GM19193 (cell line): ENCODE results near the gene KCNJ2.

Experiments
- POLR2A ChIP-seq: IDR thresholded peaks from 4 replicates; pipeline ENCODE4 v1.6.1; 2011; ENCODE audit not compliant: insufficient read depth, insufficient read length; ENCODE audit errors: extremely low read depth

KCNJ2 gene

GRCh38 chr17:70168977-70169708 is at the start of gene KCNJ2:
Gene KCNJ2, plus strand, starts transcription at chr17:70169532. Its CDS starts 5,508 bp downstream, at chr17:70175040.
- TF ChIP-seq POLR2A = no peak

GRCh38 chr17:70119545-70119944 is 49.8 kb upstream of the KCNJ2 start:
- no peak for TF ChIP-seq POLR2A

GRCh38 chr17:70119983-70120382 is 49.3 kb upstream of the KCNJ2 start:
- no peak for TF ChIP-seq POLR2A

- TF ChIP-seq POLR2A = no peak
Observed at GRCh38 chr17:70120425-70120824, 48.9 kb upstream of the KCNJ2 start.

- no peak for TF ChIP-seq POLR2A
Observed at GRCh38 chr17:70121126-70121525, 48.2 kb upstream of the KCNJ2 start.

- TF ChIP-seq POLR2A = no peak
Observed at GRCh38 chr17:70123193-70123592, 46.1 kb upstream of the KCNJ2 start.

- TF ChIP-seq POLR2A = no peak
Observed at GRCh38 chr17:70124723-70125122, 44.6 kb upstream of the KCNJ2 start.

- TF ChIP-seq POLR2A = no peak
Observed at GRCh38 chr17:70127221-70127873, 42.0 kb upstream of the KCNJ2 start.

- no peak for TF ChIP-seq POLR2A
Observed at GRCh38 chr17:70128727-70129238, 40.5 kb upstream of the KCNJ2 start.

GRCh38 chr17:70130289-70130688 is 39.0 kb upstream of the KCNJ2 start:
- TF ChIP-seq POLR2A = no peak

GRCh38 chr17:70132505-70132904 is 36.8 kb upstream of the KCNJ2 start:
- TF ChIP-seq POLR2A = no peak

GRCh38 chr17:70134042-70134441 is 35.3 kb upstream of the KCNJ2 start:
- TF ChIP-seq POLR2A = no peak

- TF ChIP-seq POLR2A = no peak
Observed at GRCh38 chr17:70134777-70135176, 34.6 kb upstream of the KCNJ2 start.

- TF ChIP-seq POLR2A = no peak
Observed at GRCh38 chr17:70136131-70136530, 33.2 kb upstream of the KCNJ2 start.

GRCh38 chr17:70137451-70138230 is 31.7 kb upstream of the KCNJ2 start:
- TF ChIP-seq POLR2A = no peak
